Thoracic aorta (tissue), 2 donors: ENCODE results near the gene RAB11B. TPM values are rescaled to one million over a fixed set of nuclear protein-coding genes. Genes with fewer than 3 reads are reported as not detected.

Experiments
- ATAC-seq: fragments of 150-250 bp; one replicate; pipeline ENCODE4 v1.8.0; 2017; ENCODE audit warnings: low read depth; ENCODE audit not compliant: insufficient number of reproducible peaks, low FRiP score
- DNase-seq: peaks from one replicate; pipeline ENCODE4 v3.0.0-alpha.2; 2020; ENCODE audit warnings: low spot score
- H3K27ac ChIP-seq, 2 donors: fragments of 200-600 bp; sonication (generic); 1 replicate in 1 of 2; 2 replicates in 1 of 2; pipeline ENCODE4 v1.5.1; 2016; ENCODE audit warnings: mild to moderate bottlenecking in 2 of 2, moderate library complexity in 2 of 2
- H3K27me3 ChIP-seq: fragments of 200-600 bp; sonication (generic); replicated peaks from 2 replicates; pipeline ENCODE4 v1.6.0; 2016; ENCODE audit warnings: mild to moderate bottlenecking; ENCODE audit not compliant: insufficient read depth
- H3K36me3 ChIP-seq: fragments of 200-600 bp; sonication (generic); one replicate; pipeline ENCODE4 v1.5.1; 2016
- H3K4me1 ChIP-seq, 2 donors: fragments of 200-600 bp; sonication (generic); 1 replicate in 1 of 2; 2 replicates in 1 of 2; pipeline versions ENCODE4 v1.5.1 to v1.6.0; 2016; ENCODE audit warnings: low read depth in 2 of 2, mild to moderate bottlenecking in 1 of 2; ENCODE audit not compliant: control insufficient read depth in 1 of 2
- H3K4me3 ChIP-seq: fragments of 200-600 bp; sonication (generic); 2 replicates; pipeline ENCODE4 v1.5.1; 2016; ENCODE audit warnings: mild to moderate bottlenecking
- H3K9me3 ChIP-seq: fragments of 200-600 bp; sonication (generic); 2 replicates; pipeline ENCODE4 v1.5.1; 2016
- CTCF ChIP-seq: fragments of 200-600 bp; sonication (generic); IDR thresholded peaks from one replicate; pipeline ENCODE4 v1.5.1; 2019; ENCODE audit warnings: antibody characterized with exemption
- total RNA-seq, 2 donors: library from RNA; depleted of rRNA; stranded (reverse); fragments of >200 nt; gene quantifications; one replicate each; pipeline versions ENCODE4 v1.1.0 to v1.2.3, GENCODE V29; 2016

RAB11B gene
- total RNA-seq, 2 donors from 2014 or later: 53.4 to 69.3 TPM

- no peak overlapping the region for H3K27ac ChIP-seq
- TF ChIP-seq CTCF: no peak
- H3K4me3 ChIP-seq: no peak overlapping the region
- ATAC-seq: no peak
- H3K27me3 ChIP-seq: no peaks in the 10 kb centered on the region
- no peaks in the 10 kb centered on the region for H3K36me3 ChIP-seq
- DNase-seq: no peak
- H3K4me1 ChIP-seq: peaks cover 12 to 21% of the 10 kb centered on the region in 2 donors
- H3K9me3 ChIP-seq: no peaks in the 10 kb centered on the region
Measured at GRCh38 chr19:8386990-8387389, 3.2 kb upstream of the RAB11B start.

GRCh38 chr19:8387688-8388611 is 2.2 kb upstream of the RAB11B start:
- DNase-seq (no peak), ATAC-seq (no peak)
- no peak overlapping the region for H3K27ac ChIP-seq

GRCh38 chr19:8388612-8388958 is 1.6 kb upstream of the RAB11B start:
- Histone ChIP-seq H3K4me1 (peaks cover 25 to 37% of the 10 kb centered on the region in 2 donors), H3K27ac (no peak overlapping the region), H3K9me3 (no peaks in the 10 kb centered on the region), H3K36me3 (no peaks in the 10 kb centered on the region), H3K27me3 (no peaks in the 10 kb centered on the region), H3K4me3 (no peak overlapping the region)
- no peak for TF ChIP-seq CTCF
- ATAC-seq (no peak), DNase-seq (no peak)

More at GRCh38 chr19:8387688-8388611, 2.2 kb upstream of the RAB11B start:
- Histone ChIP-seq H3K4me1 (peaks cover 19 to 31% of the 10 kb centered on the region in 2 donors), H3K36me3 (no peaks in the 10 kb centered on the region), H3K27me3 (no peaks in the 10 kb centered on the region), H3K9me3 (no peaks in the 10 kb centered on the region), H3K4me3 (no peak overlapping the region)
- TF ChIP-seq CTCF: no peak

- Histone ChIP-seq H3K4me1 (peaks cover 33 to 56% of the 10 kb centered on the region in 2 donors), H3K4me3 (peak overlapping the region; percentile 91), H3K27ac (peak overlapping the region; percentile 100), H3K27me3 (no peaks in the 10 kb centered on the region), H3K9me3 (no peaks in the 10 kb centered on the region), H3K36me3 (no peaks in the 10 kb centered on the region)
- TF ChIP-seq CTCF: no peak
- peak; percentile 87 for DNase-seq
- ATAC-seq: peak; percentile 69
Measured at GRCh38 chr19:8390617-8390981, 439 bp downstream of the RAB11B start.

GRCh38 chr19:8391198-8392016 is 1.2 kb downstream of the RAB11B start:
- H3K36me3 ChIP-seq: no peaks in the 10 kb centered on the region
- peak overlapping the region; percentile 100 for H3K27ac ChIP-seq
- no peak for ATAC-seq
- no peaks in the 10 kb centered on the region for H3K27me3 ChIP-seq
- DNase-seq: no peak
- H3K4me1 ChIP-seq: peaks cover 33 to 62% of the 10 kb centered on the region in 2 donors
- TF ChIP-seq CTCF: no peak
- H3K9me3 ChIP-seq: no peaks in the 10 kb centered on the region
- H3K4me3 ChIP-seq: peak overlapping the region; percentile 91
